HG02840 (cell line): Measurements from ENCODE around the gene DCTN3.
A peak's percentile ranks its signal among the peaks of the same experiment; 100 is the strongest.
"Not testable (repeated sequence)": the region's sequence is repeated elsewhere in the genome, so short reads cannot be mapped to it uniquely, and the experiment has no call there.

ENCODE experiments used
- ATAC-seq: cut with Tn5 transposase; IDR thresholded peaks from one replicate; pipeline ENCODE4 v1.9.1; 2021; ENCODE audit warnings: mild to moderate bottlenecking, moderate library complexity, moderate number of reproducible peaks; ENCODE audit not compliant: unreplicated experiment, low FRiP score

Gene DCTN3

DNA sequence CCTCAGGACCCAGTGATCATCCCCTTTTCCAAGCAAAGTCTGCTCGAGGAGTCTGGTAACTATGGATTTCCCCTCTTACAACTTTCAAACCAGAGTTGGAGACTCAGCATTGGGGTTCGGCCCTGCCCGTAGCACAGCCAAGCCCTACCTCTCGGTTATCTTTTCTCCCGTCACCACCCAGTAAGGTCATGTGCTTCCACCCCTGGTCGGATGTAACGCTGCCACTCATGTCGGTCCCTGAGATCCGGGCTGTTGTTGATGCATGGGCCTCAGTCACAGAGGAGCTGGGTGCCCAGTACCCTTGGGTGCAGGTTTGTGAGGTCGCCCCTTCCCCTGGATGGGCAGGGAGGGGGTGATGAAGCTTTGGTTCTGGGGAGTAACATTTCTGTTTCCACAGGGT, 27.4 kb upstream of the DCTN3 start:
- no peak for ATAC-seq

DNA sequence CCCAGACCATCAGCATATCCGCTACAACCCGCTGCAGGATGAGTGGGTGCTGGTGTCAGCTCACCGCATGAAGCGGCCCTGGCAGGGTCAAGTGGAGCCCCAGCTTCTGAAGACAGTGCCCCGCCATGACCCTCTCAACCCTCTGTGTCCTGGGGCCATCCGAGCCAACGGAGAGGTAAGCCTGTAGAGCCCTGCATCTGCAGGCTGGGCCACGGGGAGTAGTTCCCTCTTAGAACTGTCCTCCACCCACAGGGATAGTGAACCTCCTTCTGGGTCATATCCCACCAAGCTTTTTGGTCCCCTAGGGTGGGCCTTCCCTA, 26.7 kb upstream of the DCTN3 start:
- ATAC-seq = peak; percentile 10

DNA sequence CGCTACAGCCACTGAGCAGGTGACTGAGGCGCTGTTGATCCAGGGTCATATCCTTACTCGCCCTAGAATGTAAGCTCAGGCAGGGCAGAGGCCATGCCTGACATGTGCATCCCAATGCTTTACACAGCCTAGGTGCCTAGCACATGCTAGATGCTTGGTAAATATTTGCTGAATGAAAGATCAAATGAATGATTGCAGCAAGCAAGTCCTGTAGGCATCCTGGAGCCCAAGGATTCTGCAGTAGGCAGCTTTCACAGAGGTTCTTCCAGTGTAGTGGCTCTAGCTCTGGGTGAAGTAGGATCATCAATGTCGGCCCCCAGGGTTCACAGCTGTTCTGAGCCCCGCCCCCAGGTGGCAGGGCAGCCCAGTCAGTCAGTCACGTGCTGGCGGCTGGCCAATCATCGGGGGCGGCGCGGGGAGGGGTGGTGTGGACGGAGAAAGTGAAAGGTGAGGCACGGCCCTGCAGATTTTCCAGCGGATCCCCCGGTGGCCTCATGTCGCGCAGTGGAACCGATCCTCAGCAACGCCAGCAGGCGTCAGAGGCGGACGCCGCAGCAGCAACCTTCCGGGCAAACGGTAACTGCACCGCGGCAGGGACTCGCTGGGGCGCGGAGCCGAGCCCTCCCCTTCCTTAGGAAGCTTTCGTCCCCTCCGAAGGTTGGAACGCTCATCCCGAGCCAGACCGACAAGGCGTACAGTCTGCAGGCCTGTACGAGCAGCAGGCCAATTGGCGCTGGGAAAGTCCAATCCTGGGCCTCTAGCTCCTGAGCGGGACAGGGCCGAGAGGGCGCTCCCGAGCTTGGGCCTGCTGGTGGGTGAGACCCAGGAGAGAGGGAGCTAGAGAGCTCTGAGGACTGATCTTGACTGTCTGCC, 26.2 kb upstream of the DCTN3 start, which contains the start of gene GALT:
Gene GALT, plus strand, starts transcription at position 465 of the 873 bp plus-strand sequence. Its CDS starts 30 bp downstream, at position 495.
- peak; percentile 86 for ATAC-seq

DNA sequence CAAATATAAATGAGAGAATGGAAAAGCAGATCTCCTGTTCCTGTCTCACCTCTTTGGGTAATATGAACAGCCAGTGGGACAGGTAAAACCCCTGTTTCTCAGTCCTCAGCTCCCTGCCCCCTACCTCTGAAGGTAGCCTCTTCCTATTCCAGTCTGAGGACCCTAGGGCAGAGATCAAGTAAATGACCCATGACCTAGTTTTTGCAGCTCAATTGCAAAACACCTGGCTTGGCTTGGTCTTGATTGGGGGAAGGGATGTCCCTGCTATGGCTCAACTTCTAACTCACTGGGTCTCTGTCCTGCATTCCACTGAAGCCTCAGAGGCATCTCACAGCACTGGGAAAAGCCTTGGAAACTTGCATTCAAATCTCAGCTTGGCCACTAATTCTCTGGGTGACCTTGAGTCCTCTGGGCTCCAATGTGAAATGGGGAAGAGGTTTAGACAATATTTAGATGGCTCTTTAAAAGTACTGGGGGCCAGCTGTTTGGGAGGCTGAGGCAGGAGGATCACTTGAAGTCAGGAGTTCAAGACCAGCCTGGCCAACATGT, 24.5 kb upstream of the DCTN3 start:
- ATAC-seq = no peak

DNA sequence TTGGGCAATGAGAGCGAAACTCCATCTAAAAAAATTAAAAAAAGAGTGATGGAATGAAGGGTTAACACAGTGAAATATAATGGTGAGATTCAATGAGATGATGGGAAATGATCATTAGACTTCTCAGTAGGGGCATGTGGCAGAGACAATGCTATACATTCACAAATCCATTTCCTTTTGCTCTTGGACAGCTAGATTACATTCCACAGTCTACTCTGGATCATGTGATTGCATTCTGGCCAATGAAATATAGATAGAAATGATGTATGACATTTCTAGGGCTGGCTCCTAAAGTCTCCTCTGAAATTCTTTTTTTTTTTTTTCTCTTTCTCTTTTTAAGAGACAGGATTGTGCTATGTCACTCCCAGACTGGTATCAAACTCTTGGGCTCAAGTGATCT, 22.4 kb upstream of the DCTN3 start:
- ATAC-seq = no peak

DNA sequence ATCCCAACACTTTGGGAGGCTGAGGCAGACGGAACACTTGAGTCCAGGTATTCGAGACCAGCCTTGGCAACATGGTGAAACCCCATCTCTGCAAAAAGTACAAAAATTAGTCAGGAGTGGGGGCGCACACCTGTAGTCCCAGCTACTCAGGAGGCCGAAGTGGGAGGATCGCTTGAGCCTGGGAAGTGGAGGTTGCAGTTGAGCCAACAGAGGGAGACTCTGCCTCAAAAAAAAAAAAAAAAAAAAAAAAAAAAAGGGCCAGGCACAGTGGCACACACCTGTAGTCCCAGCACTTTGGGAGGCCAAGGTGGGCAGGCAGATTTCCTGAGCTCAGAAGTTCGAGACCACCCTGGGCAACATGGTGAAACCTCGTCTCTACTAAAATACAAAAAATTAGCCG, 19.0 kb upstream of the DCTN3 start:
- not testable (repeated sequence) for ATAC-seq

DNA sequence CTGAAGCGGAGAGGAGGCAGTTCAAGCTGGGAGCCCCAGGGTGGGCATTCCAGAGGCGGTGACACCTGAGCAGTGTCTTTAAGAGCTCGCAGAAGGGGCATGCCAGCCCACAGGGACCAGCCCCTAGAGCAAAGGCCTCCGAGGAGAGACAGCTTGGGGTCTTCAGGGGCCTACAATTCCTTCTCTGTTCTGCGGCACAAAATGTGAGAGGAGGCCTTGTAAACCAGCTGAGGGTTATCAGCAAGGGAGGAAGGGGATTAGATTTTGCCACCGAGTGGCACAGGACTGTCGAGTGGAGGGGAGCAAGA, 17.8 kb upstream of the DCTN3 start:
- ATAC-seq = no peak

DNA sequence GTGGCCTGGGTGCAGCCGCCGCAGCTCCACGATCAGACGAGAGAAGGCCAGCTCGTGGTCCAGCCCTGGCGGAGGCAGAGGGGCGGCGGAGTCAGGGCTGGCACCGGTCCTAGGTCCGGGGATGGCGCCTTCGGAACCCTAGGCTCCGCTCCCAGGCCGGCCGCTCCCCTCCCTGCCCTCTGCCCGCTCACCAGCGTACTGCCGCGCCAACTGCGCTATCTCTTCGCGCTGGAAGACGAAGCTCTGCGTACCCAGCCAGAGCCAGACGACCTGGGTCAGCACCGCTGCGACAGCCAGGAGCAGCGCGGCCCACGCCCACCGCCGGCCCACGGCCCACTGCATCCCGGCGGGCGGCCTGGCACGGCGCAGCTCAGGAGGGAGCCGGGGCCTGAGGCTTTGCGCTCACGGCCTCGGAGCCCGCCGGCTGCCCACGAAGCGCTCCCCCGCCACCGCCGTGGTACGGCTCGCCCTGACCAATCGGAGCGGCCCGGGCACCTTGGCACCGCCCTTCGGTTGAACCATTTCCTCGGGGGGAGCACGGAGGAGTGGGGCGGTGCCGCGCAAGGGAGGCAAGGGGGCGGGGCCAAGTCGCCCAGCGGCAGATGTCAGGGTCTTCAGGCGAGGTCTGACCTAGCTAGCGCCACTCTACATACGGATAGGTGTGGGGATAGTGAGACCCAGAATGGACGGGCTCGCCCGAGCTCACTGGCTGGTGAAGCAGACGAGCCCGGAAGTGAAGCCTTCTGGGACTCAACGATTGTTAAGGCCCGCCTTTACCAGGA, 17.3 kb upstream of the DCTN3 start, which contains the start of gene SIGMAR1:
Gene SIGMAR1, minus strand, starts transcription at position 432 of the 782 bp plus-strand sequence. Its CDS starts 90 bp downstream, at position 342.
- ATAC-seq = peak; percentile 86

DNA sequence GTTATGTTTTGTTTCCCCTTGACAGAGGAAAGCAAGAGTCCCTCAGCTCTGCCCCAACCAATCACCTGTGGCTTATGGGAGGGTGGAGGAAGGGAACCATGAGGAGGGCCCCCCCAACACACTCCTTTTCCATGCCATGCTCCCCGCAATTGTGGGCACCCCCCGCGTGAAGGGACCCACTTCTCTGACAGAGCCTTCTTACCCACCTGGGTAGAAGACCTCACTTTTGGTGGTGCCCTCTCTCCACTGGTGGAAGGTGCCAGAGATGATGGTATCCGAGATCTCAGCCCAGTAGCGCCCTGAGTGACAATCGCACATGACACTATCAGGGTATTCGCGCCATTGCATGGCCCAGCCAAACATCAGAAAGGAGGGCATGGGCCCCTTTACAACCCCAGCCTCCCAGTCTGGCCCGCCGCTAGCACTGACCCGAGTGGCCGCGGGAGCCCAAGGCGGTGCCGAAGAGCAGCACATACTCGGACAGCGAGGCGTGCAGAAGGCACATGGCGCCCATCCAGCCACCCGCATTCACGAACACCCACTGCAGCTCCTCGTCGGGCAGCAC, 16.6 kb upstream of the DCTN3 start:
- ATAC-seq = peak; percentile 3

DNA sequence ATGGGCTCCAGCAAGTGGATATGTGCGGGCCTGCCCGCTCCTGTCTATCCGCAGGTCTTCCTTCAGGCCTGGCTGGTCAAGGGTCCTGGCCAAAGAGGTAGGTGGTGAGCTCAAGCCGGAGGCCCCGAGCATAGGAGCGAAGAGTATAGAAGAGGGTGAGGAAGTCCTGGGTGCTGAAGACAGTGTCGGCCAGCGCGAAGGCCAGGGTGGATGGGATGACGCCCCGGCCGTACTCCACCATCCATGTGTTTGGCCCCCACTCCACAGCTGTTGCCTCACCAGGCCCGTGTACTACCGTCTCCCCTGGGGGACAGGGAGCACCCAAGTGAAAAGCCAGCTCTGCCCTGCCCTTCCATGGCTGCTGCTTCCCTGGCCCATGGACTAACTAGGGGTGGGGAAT, 15.3 kb upstream of the DCTN3 start:
- ATAC-seq = no peak

DNA sequence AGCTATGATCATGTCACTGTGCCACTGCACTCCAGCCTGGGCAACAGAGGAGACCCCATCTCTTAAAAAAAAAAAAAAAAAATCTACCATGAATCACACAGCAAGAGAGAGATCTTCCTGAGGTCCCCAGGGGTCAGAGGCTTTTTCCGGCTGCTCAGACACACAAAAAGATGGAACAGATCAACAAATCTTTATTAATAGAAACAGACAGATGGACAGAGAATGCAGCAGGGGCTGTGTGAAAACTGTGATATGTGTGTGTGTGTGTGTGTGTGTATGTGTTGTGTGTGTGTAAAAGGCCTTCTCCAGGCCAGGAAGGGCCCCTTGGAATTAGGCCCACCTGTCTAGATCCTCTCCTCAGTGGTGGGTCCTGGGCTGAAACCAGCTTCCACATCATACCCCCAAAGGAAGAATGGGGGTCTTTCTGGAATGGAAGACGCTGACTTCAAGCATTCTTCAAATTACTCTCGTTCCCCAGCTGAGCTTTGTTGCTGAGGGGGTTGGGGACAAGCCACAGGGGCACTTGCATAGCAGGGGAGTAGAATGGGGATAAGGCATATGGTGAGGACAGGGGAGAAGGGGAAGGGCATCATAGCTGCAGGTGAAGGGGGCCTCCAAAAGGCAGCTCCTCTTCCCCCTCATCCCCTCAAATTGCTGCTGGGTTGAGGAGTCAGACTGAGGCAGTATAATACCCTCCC, 14.4 kb upstream of the DCTN3 start:
- no peak for ATAC-seq

DNA sequence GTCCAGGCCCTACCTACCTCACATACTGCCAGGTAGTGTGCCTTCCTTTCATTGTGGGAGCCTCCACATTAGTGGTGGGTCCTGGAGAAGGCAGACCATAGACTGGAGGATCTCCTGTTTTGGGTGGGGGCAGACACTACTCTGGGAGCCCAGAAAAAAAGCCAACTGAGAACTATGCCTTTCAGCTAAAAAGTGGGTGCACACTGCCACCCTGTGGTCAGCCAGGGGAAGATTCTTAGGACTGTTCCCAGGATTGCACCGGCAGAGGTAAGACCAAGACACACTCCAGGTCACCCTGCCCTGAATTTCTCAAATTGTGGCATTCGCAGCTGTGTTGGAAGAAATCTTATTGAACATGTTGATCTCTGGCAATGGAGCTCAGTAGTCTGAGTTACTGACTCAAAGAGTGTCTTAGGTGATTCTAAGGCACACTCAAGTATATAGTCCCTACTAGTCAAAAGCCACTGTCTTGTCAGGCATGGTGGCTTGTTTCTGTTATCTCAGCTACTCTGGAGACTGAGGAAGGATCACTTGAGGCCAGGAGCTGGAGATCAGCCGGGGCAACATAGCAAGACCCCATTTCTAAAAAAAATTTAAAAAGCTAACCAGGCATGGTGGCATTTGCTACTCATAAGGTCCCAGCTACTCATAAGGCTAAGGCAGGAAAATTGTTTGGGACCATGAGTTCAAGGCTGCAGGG, 13.7 kb upstream of the DCTN3 start:
- ATAC-seq = no peak

DNA sequence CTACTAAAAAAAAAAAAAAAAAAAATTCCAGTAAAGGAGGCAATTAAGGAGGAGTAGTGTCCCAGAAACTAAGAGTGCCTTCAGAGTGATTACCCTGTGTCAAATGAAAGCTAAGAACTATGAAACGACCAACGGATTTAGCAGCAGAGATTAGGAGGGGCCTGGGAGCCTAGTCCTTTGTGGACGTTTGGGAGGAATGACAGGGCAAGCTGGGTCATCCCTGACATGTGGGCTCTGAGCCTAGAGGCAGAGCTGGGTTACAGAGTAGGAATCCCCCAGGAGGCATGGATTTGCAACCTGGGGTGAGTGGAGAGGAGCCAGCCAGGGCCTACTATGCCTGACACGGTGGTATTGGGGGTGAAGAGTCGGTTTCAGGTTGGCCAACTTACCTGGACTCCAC, 12.9 kb upstream of the DCTN3 start:
- no peak for ATAC-seq

DNA sequence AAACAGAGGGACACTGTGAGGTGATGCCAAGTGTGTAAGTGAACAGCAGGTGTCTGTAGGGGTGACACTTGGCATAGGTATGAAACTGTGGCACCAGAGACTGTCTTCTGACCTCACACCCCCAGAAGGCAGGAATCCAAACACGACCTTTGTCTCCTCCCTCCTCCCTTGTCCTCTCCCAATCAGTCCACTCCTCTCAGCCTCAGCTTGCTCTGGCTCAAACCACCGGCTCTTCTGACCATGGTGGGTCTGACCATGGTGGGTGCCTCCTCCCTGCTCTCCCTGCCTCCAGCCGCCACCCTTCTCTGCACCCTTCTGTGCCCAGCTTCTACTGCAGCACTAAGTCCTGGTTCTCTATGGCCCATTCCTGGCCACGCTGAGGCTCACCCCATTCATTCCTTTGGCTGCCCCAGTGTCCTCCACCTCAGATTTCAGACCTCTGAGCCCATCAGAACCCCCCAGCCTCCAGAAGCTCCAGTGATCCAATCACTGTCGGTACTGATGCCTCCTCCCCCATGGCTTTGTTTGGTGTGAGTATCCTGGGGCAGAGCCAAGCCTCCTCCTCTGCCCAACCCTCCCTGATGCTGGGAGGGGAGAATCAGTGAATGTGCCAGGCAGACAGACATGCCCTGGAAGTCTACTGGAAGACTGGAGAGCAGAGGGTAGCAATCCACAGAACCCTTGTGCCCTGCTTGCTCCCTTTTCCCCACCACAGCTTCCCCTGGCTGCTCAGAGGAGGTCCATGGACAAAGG, 10.3 kb upstream of the DCTN3 start:
- ATAC-seq = no peak

DNA sequence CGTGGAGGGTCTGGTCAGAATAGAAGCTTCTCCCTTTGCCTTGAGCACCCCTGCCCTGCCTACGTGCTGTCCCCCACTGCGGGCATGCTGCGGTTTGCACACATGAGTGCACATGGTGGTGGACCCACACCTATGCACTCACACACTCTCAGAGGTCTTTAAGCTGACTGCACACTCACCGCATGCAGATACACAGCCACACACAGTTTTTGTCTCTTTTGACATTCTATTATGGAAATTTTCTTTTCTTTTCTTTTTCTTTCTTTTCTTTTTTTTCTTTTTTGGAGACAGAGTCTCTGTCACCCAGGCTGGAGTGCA, 9.2 kb upstream of the DCTN3 start:
- no peak for ATAC-seq

DNA sequence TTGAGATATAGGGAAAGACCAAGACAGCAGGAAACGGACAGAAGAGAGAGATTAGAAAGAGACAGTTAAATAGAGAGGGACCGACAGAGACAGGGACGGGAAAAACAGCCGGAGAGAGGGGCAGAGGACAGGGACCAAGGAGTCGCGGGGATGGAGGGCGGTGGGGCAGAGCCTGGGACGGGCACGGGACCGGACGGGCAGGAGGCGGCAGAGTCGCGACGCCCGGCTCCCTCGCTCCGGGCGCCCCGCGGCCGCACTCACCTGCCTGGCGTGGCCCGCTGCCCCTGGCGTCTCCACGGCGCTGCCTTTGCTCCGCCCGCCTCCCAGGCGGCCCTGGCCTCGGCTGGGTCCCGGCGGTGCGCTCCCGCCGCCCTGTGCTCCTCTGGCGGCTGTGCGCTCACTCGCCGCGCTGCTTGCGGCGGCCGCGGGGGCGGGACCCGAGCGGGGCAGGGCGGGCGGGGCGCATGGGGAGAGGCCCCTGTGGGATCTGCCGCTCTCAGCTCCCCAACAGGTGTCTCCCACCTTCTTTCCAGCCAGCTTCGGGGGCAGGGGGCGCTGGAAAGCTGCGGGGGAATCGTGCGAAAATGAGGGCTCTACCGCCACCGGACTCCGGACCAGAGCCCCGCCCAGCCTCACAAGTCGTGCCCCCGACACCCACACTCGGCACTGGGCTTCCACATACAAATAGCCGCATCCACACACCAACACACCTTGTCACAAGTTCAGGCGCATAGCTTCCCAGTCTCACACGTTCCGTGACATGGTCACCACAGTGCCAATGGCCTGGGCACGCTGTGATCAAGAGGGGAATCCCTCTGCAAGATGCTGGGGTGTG, 8.6 kb upstream of the DCTN3 start, which contains the start of gene ARID3C:
Gene ARID3C, minus strand, starts transcription at position 411 of the 835 bp plus-strand sequence. CDS start 1,052 bp downstream, outside the sequence.
- no peak for ATAC-seq

DNA sequence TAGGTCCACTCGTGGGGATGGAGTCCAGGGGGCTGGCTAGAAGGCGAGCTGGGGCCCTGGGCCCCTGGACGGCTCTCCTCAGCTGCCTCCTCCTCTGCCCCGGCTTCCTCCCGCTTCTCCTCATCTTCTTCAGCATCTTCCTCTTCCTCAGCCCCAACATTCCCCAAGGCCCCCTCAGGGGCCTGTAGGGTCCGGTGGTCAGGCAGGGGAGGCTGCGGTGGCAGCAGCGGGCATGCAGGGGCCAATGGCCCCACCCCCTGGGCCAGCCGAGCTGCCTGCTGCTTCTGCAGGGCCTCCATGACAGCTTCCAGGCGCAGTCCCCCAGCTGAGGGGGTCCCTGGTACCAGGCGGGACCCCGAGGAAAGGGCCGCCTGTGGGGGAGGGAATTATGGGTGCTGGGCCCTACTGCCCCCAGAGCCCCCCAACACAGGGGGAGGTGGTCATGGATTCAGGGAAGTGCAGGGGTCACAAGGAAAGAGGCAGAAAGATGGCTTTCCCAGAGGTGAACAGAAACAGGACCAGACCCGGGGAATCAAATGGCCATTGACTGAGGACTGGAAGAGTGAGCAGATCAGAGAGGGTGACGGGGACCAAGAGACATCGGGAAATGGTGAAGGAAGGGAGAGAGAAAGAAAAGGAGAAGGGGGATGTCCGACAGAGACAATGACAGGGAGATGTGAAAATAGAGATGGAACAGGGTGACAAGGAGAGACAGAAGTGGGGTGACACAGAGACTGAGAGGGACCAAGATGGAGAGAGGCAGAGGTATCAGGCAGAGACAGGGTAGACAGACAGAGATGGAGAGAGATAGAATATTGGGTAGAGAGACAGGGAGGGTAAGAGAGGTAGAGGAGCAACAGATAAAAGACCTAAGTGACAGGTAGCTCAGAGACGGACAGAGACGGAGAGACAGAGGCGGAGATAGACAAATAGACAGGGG, 7.7 kb upstream of the DCTN3 start:
- ATAC-seq = no peak

DNA sequence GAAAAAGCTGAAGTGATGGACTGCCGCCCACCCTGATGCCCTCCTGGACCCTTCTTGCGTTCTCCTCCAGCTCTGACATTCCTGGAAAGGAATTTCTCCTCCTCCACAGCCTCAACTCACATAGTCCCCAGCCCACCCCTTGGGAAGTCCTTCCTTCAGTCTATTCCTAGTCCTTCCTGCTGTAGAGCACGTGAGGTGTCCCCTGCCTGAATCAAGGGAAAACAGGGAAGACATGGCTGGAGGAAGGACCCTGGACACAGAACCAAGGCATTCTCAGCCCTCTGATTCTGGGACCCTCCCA, 4.8 kb upstream of the DCTN3 start:
- ATAC-seq = no peak
